GM21528 (cell line): ENCODE results near the gene CAB39L.
"Not testable (repeated sequence)": the region's sequence is repeated elsewhere in the genome, so short reads cannot be mapped to it uniquely, and the experiment has no call there.

Experiments
- ATAC-seq: cut with Tn5 transposase; IDR thresholded peaks from one replicate; pipeline ENCODE4 v1.9.1; 2021; ENCODE audit warnings: mild to moderate bottlenecking, moderate library complexity; ENCODE audit not compliant: unreplicated experiment, low FRiP score

The CAB39L gene

GRCh38 chr13:49353908-49354307 lies 90.0 kb downstream of the CAB39L start:
- no peak for ATAC-seq

- no peak for ATAC-seq
These were observed 92.0 kb downstream of the CAB39L start for GRCh38 chr13:49351871-49352270.

GRCh38 chr13:49348751-49349150 lies 95.1 kb downstream of the CAB39L start:
- no peak for ATAC-seq

- ATAC-seq: no peak
These were observed 96.0 kb downstream of the CAB39L start for GRCh38 chr13:49347650-49348385.

- no peak for ATAC-seq
These were observed 97.4 kb downstream of the CAB39L start for GRCh38 chr13:49346460-49346859.

GRCh38 chr13:49343731-49344130 lies 100.1 kb downstream of the CAB39L start:
- ATAC-seq: no peak

- no peak for ATAC-seq
These were observed 100.6 kb downstream of the CAB39L start for GRCh38 chr13:49343255-49343654.

- ATAC-seq: no peak
These were observed 101.4 kb downstream of the CAB39L start for GRCh38 chr13:49342454-49342853.

- ATAC-seq: no peak
These were observed 101.9 kb downstream of the CAB39L start for GRCh38 chr13:49341941-49342340.

- no peak for ATAC-seq
These were observed 102.3 kb downstream of the CAB39L start for GRCh38 chr13:49341517-49341916.

GRCh38 chr13:49340161-49340560 lies 103.7 kb downstream of the CAB39L start:
- no peak for ATAC-seq

GRCh38 chr13:49336655-49337054 lies 107.2 kb downstream of the CAB39L start:
- no peak for ATAC-seq

- ATAC-seq: no peak
These were observed 113.4 kb downstream of the CAB39L start for GRCh38 chr13:49330546-49330864.

GRCh38 chr13:49329831-49330545 lies 113.9 kb downstream of the CAB39L start:
- ATAC-seq: no peak

- ATAC-seq: not testable (repeated sequence)
These were observed 116.7 kb downstream of the CAB39L start for GRCh38 chr13:49327145-49327544.

- no peak for ATAC-seq
These were observed 117.5 kb downstream of the CAB39L start for GRCh38 chr13:49326222-49326917.

GRCh38 chr13:49323344-49323743 lies 120.5 kb downstream of the CAB39L start:
- no peak for ATAC-seq

GRCh38 chr13:49322702-49323101 lies 121.2 kb downstream of the CAB39L start:
- no peak for ATAC-seq

- no peak for ATAC-seq
These were observed 122.9 kb downstream of the CAB39L start for GRCh38 chr13:49320975-49321374.

- ATAC-seq: no peak
These were observed 123.9 kb downstream of the CAB39L start for GRCh38 chr13:49319951-49320350.

- ATAC-seq: no peak
These were observed 124.3 kb downstream of the CAB39L start for GRCh38 chr13:49319551-49319950.
